ENCODE results near the gene CENPU. TPM values are rescaled to one million over a fixed set of nuclear protein-coding genes. Genes with fewer than 3 reads are reported as not detected.
"Not testable (repeated sequence)": the region's sequence is repeated elsewhere in the genome, so short reads cannot be mapped to it uniquely, and the experiment has no call there.

Gene CENPU
- total RNA-seq, 2 donors from 2014 or later, result 0.85 to 1.1 TPM

DNA sequence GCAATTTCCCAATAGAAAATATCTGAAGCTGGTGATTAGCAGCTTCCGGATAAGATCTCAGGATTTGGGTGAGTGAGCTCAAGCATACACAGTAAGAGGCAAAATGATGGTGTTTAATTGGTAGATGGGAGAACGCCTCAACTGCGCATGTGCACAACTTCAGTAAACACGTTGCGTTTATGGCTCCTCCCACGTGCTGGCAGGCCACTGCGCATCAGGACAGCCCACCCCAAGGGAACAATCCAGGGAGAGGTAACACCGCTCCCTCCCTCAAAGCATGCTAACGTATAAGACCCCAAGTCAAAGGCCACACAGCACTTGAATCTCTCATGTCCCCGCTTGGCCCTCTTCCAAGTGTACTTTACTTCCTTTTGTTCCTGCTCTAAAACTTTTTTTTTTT lies 10.3 kb upstream of the CENPU start:
- no peak overlapping the region for H3K27ac ChIP-seq
- no peaks in the 10 kb centered on the region for H3K27me3 ChIP-seq
- no peaks in the 10 kb centered on the region for H3K36me3 ChIP-seq
- TF ChIP-seq, protein P1, sequence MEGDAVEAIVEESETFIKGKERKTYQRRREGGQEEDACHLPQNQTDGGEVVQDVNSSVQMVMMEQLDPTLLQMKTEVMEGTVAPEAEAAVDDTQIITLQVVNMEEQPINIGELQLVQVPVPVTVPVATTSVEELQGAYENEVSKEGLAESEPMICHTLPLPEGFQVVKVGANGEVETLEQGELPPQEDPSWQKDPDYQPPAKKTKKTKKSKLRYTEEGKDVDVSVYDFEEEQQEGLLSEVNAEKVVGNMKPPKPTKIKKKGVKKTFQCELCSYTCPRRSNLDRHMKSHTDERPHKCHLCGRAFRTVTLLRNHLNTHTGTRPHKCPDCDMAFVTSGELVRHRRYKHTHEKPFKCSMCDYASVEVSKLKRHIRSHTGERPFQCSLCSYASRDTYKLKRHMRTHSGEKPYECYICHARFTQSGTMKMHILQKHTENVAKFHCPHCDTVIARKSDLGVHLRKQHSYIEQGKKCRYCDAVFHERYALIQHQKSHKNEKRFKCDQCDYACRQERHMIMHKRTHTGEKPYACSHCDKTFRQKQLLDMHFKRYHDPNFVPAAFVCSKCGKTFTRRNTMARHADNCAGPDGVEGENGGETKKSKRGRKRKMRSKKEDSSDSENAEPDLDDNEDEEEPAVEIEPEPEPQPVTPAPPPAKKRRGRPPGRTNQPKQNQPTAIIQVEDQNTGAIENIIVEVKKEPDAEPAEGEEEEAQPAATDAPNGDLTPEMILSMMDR (IDR thresholded peaks at IDR 0.05), result no peak
- peaks cover 0 to 38% of the 10 kb centered on the region in 2 donors for H3K4me1 ChIP-seq
- no peak overlapping the region for H3K4me3 ChIP-seq
- no peaks in the 10 kb centered on the region for H3K9me3 ChIP-seq
- DNase-seq (ENCODE audit: low spot score), result no peak

DNA sequence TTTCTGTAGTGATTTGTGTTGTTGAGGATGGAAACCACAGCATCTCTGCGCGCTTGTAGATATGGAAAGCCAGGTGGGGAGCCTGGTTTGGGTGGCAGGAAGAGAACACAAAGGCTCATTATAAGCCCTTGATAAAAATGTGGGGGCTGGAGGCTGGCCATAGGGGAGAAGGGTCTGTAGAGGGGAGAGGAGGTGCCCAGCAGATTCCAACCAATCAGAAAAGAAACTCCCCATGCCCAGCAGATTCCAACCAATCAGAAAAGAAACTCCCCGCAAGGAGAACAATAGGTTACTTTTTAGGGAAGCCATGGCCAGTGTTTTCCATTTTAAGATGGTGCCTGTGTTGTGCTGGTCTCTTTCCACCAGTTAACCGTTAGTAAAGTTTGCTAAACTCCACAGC lies 9.8 kb upstream of the CENPU start:
- Histone ChIP-seq H3K36me3 (no peaks in the 10 kb centered on the region), H3K4me1 (peaks cover 0 to 33% of the 10 kb centered on the region in 2 donors), H3K27me3 (no peaks in the 10 kb centered on the region), H3K9me3 (no peaks in the 10 kb centered on the region), H3K27ac (no peak overlapping the region), H3K4me3 (no peak overlapping the region)
- TF ChIP-seq, protein P1 (IDR thresholded peaks at IDR 0.05), result no peak
- no peak for DNase-seq (ENCODE audit: low spot score)

DNA sequence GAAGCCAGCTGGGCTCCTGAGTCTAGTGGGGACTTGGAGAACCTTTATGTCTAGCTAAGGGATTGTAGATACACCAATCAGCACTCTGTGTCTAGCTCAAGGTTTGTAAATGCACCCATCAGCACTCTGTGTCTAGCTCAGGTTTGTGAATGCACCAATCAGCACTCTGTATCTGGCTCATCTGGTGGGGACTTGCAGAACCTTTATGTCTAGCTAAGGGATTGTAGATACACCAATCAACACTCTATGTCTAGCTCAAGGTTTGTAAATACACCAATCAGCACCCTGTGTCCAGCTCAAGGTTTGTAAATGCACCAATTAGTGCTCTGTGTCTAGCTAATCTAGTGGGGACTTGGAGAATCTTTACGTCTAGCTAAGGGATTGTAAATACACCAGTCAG lies 7.8 kb upstream of the CENPU start:
- not testable (repeated sequence) for H3K36me3 ChIP-seq; H3K9me3 ChIP-seq; H3K27me3 ChIP-seq; DNase-seq (ENCODE audit: low spot score); H3K4me3 ChIP-seq; H3K27ac ChIP-seq
- peaks cover 0 to 13% of the 10 kb centered on the region in 2 donors for H3K4me1 ChIP-seq

DNA sequence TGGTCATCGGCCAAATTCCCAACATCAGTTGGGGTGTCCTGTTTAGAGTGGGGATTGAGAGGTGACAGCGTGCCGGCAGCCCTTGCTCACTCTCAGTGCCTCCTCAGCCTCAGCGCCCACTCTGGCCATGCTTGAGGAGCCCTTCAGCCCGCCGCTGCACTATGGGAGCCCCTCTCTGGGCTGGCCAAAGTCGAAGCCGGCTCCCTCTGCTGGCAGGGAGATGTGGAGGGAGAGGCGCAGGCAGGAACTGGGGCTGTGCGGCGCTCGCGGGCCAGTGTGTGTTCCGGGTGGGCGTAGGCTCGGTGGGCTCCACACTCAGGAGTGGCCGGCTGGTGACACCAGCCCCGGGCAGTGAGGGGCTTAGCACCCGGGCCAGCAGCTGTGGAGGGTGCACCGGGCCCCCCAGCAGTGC lies 7.1 kb upstream of the CENPU start:
- TF ChIP-seq, protein P1 (IDR thresholded peaks at IDR 0.05), result no peak
- Histone ChIP-seq H3K9me3 (no peaks in the 10 kb centered on the region), H3K4me3 (no peak overlapping the region)

DNA sequence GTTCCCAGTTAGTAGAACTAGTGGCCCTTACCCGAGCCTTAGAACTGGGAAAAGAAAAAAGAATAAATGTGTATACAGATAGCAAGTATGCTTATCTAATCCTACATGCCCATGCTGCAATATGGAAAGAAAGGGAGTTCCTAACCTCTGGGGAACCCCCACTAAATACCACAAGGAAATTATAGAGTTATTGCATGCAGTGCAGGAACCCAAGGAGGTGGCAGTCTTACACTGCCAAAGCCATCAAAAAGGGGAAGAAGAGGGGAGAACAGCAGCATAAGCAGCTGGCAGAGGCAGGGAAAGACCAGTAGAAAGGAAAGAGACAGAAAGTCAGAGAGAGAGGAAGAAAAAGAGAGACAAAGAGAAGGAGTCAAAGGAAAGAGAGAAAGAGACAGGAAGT lies 5.7 kb upstream of the CENPU start:
- not testable (repeated sequence) for H3K4me1 ChIP-seq; H3K27me3 ChIP-seq; H3K27ac ChIP-seq; H3K4me3 ChIP-seq; DNase-seq (ENCODE audit: low spot score); H3K36me3 ChIP-seq; H3K9me3 ChIP-seq

More for the DNA sequence above, 7.1 kb upstream of the CENPU start:
- no peaks in the 10 kb centered on the region for H3K36me3 ChIP-seq
- no peak for DNase-seq (ENCODE audit: low spot score)
- H3K4me1 ChIP-seq, result peaks cover 0 to 6% of the 10 kb centered on the region in 2 donors
- H3K27me3 ChIP-seq, result no peaks in the 10 kb centered on the region
- H3K27ac ChIP-seq, result no peak overlapping the region

DNA sequence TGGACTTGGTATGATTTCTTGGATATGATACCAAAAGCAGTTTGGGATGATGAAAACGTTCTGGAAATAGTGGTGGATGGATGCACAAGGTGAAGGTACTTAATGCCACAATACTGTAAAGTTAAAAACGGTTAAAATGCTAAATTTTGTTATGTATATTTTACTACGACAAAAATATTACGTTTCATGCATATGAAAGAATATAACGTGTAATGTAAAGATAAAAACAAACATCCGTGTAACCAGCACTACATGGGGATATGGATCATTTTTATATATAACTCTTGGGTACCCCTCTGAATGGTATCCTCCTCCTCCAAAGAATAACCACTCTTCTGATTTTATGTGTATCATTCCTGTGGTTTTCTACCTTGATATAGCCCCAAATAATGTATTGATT lies 862 bp upstream of the CENPU start:
- no peak for DNase-seq (ENCODE audit: low spot score)
- no peaks in the 10 kb centered on the region for H3K36me3 ChIP-seq
- no peaks in the 10 kb centered on the region for H3K9me3 ChIP-seq
- H3K27ac ChIP-seq, result peak overlapping the region in 1 of 2 donors; percentile 73
- TF ChIP-seq, protein P1 (IDR thresholded peaks at IDR 0.05), result no peak
- peaks cover 2 to 8% of the 10 kb centered on the region in 2 donors for H3K4me1 ChIP-seq
- H3K27me3 ChIP-seq, result no peaks in the 10 kb centered on the region
- peak overlapping the region in 1 of 2 donors; percentile 71 for H3K4me3 ChIP-seq

DNA sequence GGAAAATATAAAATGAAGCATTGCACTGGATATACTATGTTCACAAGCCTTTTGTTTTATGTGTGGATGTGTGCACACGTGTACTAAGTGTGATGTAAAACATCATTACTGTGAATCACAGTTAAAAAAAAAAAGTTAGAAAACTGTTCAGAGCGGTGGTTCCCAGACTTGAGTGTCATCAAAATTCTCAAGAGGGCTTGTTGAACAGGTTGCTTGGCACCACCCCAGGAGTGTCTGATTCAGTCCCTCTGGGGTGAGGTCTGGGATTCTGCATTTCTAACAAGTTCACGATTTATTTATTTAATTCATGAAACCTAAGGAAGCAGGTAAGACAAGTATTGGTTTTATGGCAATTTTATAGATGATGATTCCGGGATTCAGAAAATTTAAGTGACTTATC lies 1.8 kb downstream of the CENPU start:
- no peak for DNase-seq (ENCODE audit: low spot score)
- TF ChIP-seq, protein P1 (IDR thresholded peaks at IDR 0.05), result no peak
- peaks cover 2 to 8% of the 10 kb centered on the region in 2 donors for H3K4me1 ChIP-seq
- no peaks in the 10 kb centered on the region for H3K27me3 ChIP-seq
- H3K9me3 ChIP-seq, result no peaks in the 10 kb centered on the region
- no peak overlapping the region for H3K27ac ChIP-seq
- H3K4me3 ChIP-seq, result no peak overlapping the region
- no peaks in the 10 kb centered on the region for H3K36me3 ChIP-seq

Measured in right atrium auricular region (tissue), 2 donors.